ENCODE measurements around the gene PDSS2.

DNA sequence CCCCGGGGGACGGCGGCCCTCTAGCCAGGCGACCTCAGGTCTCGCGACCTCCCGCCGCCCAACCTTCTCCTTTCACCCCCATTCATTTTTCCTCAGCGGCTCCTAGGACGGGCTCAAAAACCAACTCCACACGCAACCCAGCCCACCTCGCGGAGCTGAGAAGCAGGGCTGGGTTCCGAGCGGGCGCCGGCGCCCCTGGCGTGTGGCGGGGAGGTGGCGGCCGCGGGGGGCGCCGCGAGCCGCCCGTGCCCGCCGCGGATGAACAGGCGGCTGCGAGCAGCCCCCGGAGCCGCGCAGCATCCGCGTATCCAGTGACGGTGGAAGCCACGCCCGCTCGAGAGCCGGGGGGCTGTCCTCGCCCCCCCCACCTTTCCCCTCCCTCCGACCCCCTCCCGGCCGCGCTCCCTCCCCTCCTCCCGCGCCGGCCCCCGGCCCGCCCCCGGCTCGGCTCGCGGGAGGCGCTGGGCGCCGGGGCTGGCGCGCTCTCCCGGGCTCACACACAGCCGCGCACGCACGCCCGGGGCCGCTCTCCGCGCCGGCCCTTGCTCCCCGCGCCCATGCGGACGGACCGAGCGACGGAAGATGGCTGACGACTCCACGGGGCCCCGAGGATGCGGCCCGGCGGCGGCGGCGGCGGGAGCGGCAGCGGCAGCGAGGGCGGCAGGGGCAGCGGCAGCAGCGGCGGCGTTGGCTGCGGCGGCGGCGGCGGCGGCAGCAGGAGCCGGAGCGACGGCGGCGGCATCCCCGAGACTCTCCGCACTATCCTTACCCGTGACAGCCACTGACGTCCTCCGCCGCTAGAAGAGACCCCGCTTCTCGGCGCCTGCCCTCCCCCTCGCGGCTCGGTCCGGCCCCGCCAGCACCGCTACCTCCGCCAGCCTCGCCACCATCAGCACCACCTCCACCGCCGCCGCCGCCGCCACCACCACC lies 30.5 kb upstream of the PDSS2 start, which contains the start of gene SOBP:
- TF ChIP-seq EZH2 (IDR thresholded peaks at IDR 0.05; ENCODE audit: borderline replicate concordance, low read depth, low read length, severe bottlenecking): no peak
- TF ChIP-seq, protein P1, sequence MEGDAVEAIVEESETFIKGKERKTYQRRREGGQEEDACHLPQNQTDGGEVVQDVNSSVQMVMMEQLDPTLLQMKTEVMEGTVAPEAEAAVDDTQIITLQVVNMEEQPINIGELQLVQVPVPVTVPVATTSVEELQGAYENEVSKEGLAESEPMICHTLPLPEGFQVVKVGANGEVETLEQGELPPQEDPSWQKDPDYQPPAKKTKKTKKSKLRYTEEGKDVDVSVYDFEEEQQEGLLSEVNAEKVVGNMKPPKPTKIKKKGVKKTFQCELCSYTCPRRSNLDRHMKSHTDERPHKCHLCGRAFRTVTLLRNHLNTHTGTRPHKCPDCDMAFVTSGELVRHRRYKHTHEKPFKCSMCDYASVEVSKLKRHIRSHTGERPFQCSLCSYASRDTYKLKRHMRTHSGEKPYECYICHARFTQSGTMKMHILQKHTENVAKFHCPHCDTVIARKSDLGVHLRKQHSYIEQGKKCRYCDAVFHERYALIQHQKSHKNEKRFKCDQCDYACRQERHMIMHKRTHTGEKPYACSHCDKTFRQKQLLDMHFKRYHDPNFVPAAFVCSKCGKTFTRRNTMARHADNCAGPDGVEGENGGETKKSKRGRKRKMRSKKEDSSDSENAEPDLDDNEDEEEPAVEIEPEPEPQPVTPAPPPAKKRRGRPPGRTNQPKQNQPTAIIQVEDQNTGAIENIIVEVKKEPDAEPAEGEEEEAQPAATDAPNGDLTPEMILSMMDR (IDR thresholded peaks at IDR 0.05; ENCODE audit: borderline replicate concordance, extremely low read depth, low read length, poor library complexity, severe bottlenecking): peak; percentile 45
